ENCODE data around the gene ARMC10.
"Not testable (repeated sequence)": the region's sequence is repeated elsewhere in the genome, so short reads cannot be mapped to it uniquely, and the experiment has no call there.

Gene ARMC10

DNA sequence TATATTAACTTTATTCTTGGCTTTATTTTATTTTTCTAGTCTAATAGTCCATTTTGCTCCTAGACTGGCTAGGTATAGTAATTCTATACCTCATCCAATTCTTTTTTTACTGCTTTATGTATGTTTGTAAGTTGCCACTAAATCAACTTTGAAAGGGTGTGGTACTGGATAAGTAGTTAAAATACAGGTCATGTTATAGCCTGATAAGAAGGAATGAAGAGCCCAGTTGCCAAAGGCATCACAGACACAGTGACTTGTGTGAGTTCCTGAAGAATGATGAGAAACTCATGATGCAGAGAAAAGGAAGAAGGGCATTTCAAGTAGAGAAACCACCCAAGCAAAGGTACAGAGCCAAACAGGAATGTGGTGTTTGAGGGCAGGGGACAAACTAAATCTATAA, 46.7 kb downstream of the ARMC10 start:
- DNase-seq (ENCODE audit: low read depth in 2 of 2, low spot score in 1 of 2) = no peak

DNA sequence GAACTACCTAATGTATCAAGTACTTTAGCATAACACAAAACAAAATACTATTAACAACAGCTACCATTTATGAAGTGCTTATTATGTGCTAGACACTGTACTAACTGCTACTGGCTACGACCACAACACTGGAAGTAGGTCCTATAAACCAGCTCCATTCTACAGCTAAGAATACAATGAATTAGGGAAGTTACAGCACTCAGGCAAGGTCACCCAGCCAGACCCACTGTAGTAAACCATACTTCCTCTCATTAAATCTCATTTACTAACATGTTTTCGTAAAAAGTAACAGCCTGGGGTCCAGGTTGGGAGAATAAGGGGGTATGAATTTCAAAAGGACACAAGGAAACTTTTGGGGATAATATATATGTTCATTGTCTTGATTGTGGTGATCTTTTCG, 48.6 kb downstream of the ARMC10 start:
- no peak for DNase-seq (ENCODE audit: low read depth in 2 of 2, low spot score in 1 of 2)

DNA sequence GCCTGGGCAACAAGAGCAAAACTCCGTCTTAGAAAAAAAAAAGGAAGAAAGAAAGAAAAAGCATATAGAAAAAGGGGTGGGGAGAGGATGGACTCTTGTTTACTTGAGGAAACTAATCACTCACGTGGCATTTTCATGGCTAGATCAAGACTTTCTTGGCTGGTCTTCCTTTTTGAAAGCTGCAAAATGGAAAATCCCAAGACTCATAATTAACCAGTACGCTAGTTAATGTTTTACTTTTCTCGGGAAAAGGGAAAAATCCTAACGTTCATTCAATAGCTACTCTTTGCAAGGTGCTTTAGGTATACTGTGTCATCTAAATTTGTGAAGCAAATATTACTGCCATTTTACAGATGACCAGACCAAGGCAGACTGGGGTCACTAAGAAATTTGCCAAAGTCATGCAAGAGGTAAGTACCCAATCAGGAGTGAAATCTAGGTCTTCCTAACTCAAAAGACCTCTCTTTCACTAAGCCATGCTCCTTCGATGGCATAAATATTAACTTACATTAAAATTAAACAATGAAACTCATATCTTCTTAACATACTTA, 49.6 kb downstream of the ARMC10 start:
- no peak for DNase-seq (ENCODE audit: low read depth in 2 of 2, low spot score in 1 of 2)

DNA sequence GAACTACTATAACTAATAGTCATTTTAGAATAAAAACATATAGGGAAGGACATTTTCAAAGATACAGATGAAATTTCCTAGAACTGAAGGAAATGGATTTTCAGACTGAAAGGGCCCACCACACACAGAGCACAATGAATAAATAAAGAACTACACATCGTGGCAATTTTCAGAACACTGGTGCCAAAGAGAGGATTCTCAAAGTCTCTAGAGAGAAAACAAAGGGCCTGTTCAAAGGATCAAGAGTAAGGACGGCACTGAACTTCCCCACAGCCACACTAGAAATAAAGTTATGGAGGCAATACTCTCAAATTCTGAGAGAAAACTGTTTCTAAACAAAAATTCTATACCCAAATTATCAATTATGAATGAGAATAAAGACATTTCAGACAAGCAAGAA, 52.1 kb downstream of the ARMC10 start:
- no peak for DNase-seq (ENCODE audit: low read depth in 2 of 2, low spot score in 1 of 2)

DNA sequence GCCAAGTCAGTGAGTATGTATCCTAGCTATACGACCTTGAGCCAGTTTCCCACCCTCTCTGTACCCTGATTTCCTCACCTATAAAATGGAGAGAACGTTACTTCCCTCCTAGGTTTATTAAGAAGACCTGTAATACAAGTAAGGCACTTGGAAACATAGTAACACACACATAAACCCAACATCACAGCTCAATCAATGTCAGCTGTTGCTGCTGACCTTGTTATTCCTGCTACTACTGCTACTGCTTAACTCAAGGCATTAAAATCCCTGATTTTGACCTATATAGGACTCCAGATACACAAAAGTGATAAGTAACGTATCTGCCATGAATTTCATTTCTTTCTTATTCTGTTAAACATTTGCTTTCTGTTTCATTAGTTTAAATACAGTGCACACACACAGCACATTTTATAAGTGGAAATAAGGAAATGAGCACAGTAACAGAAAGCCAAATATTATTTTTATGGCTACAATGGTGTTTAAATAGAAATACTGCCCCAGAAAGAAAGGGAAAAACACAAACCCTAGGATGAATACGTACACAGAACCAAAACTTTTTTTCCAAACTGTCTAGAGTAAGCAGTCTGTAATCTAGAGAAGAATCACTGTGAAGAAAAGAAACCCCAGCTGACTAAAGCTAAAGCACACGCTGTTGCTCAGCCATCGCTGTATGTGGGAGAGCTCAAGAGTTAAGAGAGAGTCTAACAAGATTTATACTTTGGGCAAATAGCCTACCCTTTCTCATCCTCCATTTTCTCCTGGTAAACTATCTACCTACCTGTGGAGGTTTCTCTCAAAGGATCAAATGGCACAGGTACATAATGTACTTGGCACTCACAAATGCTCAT, 55.0 kb downstream of the ARMC10 start:
- DNase-seq (ENCODE audit: low read depth in 2 of 2, low spot score in 1 of 2) = no peak

DNA sequence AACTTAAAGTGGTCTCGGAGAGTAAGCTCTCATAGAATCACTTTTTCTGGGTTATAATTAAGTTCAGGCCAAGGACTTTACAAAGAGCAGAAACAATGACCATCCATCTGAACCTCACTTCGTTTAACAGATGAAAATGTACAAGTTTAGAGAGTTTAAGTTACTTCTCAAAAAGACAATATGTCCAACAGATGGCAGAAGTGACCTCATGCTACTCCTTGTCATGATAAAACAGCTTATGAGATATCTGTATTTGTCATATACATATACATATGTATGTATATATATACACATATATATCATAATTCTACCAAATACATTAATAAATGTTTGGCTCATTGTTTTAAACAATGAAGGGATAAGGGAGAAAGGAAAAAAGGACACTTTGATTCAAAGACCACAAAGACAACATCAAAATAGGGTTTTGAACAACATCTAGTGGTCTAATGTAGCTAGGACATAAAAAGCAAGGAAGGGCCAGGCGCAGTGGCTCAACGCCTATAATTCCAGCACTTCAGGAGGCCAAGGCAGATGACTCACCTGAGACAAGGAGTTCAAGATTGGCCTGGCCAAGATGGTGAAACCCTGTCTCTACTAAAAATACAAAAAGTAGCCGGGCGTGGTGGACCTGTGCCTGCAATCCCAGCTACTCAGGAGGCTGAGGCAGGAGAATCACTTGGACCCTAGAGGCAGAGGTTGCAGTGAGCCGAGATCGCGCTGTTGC, 56.1 kb downstream of the ARMC10 start:
- DNase-seq (ENCODE audit: low read depth in 2 of 2, low spot score in 1 of 2) = no peak

DNA sequence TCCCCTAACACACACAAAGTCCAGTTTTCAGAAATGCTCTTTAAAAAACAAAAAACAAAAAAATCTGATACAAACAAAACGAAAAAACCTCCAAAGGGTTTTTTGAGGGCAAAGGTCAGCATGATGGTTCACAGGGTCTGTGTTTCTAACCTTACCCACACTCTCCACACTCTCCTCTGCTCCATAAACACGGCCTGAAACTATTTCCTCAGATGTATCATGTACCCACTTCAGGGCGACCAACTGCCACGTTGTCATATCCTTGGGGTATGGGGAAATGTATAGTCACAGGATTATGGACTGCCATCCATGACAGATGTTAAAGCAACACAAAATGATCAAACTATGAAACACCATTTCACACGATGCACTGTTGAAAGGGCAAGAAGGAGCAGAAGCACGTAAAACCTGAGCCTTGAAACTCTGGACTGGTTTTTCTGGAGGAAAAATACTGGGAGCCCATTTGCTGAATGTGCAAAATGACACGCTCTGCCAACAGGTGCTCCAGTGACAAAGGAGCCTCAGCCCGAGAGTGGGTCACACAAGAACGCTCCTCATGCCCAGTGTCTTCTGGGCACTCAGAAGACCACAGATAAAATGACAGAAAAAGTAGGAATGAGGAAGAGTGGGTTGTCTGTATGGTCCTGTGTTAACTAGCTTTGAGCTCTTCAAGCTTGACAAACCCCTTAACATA, 58.2 kb downstream of the ARMC10 start:
- no peak for DNase-seq (ENCODE audit: low read depth in 2 of 2, low spot score in 1 of 2)

DNA sequence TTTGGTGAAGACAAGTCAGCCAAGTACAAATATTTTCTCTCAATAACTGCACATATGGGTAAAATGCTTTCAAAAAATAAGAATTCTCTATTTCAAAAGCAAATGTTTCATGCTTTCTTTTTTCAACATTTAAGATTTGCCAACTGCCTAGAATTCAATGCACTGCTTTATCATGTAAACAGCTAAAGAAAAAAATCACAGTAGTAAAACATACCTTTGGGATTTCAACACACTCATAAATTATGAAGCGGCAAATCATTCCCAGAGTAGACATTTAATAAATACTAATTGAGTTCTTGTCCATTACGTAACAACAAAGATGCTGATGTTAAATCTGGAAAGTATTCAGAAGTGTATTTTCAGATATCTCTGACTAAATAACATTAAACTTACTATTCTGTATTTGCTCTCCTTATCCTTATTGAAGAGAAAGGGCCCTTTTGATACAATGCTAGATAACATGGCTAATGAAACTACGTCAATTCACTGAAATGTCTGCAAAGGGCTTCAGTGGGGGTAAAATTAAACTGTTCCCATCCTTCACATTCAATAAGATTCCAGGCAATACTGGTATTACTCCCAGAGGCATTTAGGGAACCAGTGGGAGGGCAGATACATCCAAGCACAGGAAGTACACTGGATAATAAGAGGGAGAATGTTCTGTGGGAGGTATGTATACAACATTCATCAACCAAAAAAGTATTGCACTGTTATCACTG, 60.1 kb downstream of the ARMC10 start:
- DNase-seq (ENCODE audit: low read depth in 2 of 2, low spot score in 1 of 2) = no peak

DNA sequence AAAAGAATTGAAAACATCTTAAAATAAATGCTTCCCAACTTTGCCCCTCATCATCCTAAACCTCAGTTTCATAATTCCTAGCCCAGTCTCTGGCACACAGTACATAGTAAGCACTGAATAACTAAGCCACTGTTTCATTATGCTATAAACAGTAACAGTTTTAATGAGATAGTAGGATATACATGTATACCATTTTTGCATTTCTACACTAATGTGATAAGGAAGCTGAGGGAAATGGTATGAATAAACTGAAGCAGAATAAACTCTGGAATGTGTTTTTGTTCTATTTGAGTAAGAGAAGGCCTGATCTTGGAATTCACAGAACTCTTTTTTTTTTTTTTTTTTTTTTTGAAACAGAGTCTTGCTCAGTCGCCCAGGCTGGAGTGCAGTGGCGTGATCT, 65.1 kb downstream of the ARMC10 start:
- no peak for DNase-seq (ENCODE audit: low read depth in 2 of 2, low spot score in 1 of 2)

DNA sequence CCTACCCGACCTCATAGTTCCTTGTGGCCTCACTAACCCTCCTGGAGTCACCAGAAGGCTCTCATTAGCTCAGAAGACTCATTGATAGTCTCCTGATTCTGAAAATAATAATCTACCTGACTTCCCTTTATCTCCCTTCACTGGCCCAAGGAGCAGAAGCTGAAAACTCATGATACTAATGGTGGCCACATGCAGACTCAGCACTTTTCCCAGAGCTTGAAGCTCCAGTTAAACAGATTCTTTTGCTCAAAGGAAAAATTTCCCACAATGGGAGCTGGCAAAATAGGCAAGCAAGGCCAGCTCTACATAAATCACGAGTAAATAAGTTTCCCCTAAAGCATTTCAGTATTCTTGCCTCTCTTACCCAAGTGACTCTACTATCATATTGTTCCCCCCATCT, 65.7 kb downstream of the ARMC10 start:
- DNase-seq (ENCODE audit: low read depth in 2 of 2, low spot score in 1 of 2) = no peak

DNA sequence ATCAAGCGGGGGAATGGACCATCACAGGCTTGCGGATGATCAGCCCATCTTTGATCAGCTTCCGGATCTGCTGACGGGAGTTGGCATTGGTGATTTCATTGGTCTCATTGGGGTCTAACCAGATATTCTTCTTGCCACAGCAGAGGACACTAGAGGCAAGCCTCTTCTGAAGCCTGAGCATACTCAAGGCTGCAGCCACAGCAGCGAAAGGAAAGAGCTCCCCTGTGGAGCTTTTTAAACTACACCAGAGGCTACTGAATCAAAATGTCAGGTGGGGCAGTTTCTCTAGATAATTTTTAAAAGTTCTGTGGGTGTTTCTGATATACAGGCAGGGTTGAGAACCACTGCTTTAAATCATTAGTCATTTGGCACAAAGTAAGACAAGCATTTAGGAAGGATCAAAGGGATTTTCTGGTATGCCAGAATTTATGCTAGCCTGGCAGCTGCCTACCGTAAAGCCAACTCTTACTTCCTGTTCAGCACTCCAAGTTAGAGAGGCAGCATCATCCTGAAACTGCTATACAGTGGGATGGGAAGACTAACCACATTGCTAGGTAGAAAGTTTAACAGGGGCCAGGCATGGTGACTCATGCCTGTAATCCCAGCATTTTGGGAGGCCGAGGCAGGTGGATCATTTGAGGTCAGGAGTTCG, 66.9 kb downstream of the ARMC10 start:
- DNase-seq (ENCODE audit: low read depth in 2 of 2, low spot score in 1 of 2) = no peak

DNA sequence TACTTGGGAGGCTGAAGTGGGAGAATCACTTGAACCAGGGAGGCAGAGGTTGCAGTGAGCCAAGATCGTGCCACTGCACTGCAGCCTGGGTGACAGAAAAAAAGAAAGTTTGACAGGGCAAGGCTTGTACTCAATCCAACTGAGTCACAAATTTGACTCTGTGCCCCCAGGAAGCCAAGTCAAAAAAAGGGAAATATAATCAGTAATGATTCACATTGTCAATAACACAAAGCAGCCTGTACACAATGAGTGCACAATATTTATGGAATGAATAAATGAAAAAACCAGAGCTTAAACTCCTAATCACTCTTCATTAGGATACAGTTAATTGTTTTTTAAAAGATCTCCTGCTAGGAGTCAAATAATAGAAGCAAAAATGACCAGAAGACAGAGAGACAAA, 67.6 kb downstream of the ARMC10 start:
- no peak for DNase-seq (ENCODE audit: low read depth in 2 of 2, low spot score in 1 of 2)

DNA sequence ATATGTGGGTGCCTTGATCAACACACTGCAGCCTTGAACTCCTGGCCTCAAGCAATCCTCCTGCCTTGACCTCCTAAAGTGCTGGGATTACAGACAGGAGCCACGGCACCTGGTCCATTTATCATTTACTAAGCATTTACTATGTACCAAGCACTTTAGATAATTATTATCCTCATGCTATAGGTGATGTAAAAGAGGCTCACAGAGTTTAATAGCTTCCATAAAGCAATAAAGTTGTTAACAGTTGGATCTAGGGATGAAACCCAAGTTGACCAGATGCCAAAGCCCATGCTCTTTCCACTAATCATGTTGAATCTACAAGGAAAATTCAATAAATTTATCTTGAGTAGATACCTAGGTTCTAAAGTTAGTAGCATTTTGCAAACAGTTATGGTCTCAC, 68.9 kb downstream of the ARMC10 start:
- DNase-seq (ENCODE audit: low read depth in 2 of 2, low spot score in 1 of 2) = no peak

DNA sequence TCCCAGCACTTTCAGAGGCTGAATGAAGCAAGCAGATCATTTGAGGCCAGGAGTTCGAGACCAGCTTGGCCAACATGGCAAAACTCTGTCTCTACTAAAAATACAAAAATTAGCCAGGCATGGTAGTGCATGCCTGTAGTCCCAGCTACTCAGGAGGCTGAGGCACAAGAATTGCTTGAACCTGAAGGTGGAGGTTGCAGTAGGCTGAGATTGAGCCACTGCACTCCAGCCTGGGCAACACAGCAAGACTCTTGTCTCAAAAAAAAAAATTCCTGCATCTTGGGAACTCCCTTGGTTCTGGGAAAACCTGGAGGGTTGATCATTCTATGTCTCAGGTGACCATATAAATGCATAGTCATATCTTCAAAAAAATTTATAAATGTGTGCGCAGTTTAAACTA, 69.8 kb downstream of the ARMC10 start:
- DNase-seq (ENCODE audit: low read depth in 2 of 2, low spot score in 1 of 2) = not testable (repeated sequence)

DNA sequence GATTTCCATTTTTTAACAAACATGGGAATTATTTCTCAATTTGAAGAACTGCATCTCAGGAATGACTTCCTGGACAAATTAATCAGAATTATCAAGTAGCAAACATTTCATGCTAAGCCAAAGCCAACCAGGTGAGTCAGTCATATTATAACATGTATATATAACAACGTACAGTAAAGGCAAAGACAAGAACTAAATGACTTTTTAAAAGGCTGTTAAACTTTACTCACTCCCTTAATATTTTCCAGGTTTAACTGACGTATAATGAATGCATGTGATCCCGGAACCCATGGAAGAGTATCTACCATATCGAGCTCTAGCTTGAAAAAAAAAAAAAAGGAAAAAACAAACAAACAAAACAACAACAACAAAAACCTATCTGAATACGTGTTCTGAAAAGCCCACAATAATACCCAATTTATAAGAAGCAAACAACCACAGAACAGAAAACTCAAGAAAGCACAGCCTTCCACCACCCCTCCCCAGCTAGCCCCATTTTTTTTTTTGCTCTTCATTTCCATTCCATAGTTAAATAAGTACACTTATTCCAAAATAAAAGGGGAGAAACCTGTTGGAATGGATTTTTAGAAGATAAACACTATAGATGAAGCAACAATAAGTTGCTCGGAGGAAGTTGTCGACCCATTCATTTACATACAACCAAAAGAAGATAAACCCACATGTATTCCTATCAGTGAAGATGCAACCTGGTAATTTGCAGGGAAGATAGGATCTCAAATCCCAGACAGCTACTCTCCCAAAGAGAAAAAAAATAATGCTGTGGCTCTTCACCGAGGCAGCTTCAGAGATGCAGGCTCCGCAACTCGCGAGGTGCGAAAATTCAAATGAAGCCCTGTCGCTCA, 73.4 kb downstream of the ARMC10 start:
- DNase-seq (ENCODE audit: low read depth in 2 of 2, low spot score in 1 of 2) = no peak
